Pons (tissue), 1 donor: Measurements from ENCODE around the gene ASH1L.
"Not testable (repeated sequence)": the region's sequence is repeated elsewhere in the genome, so short reads cannot be mapped to it uniquely, and the experiment has no call there.

ENCODE experiments used
- DNase-seq: peaks from one replicate; pipeline ENCODE4 v3.0.0-alpha.2; 2016; ENCODE audit warnings: low spot score

The ASH1L gene

DNA sequence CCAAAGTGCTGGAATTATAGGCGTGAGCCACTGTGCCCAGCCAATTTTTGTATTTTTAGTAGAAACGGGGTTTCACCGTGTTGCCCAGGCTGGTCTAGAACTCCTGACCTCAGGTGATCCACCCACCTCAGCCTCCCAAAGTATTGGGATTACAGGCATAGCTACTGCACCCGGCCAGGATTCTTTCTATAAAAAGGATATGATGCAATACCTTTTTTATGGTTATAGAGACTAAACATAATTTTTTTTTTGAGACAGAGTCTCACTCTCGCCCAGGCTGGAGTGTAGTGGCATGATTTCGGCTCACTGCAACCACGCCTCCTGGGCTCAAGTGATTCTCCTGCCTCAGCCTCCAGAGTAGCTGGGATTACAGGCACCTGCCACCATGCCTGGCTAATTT, 233.7 kb downstream of the ASH1L start:
- not testable (repeated sequence) for DNase-seq

DNA sequence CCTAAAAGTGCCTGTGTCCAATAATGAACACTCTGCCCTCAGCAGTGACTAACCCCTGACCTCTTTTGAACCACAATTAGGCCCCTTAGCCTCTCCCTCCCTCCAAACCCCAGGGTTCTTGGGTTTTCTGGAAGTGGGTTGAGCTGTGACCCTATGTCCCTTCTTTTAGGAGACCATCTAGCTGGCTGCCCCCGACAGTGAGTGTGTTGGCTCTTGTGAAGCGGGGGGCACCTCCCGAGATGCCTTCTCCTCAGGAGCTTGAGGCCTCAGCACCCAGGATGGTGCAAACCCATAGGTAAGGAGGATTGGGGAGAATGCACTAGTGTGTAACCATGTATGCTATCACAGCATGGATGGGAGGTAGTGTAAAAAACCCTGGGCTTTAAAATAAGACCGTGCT, 234.6 kb downstream of the ASH1L start:
- no peak for DNase-seq

DNA sequence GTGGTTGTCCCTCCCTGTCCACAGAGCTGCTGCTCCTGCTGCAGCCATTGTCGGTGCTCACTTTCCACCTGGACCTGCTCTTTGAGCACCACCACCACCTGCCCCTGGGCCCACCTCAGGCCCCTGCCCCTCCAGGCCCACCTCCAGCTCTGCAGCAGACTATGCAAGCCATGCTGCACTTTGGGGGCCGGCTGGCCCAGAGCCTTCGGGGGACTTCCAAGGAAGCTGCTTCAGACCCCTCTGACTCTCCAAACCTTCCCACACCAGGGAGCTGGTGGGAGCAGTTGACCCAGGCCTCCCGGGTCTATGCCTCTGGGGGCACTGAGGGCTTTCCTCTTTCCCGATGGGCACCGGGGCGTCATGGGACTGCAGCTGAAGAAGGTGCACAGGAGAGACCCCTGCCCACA, 236.0 kb downstream of the ASH1L start:
- no peak for DNase-seq

DNA sequence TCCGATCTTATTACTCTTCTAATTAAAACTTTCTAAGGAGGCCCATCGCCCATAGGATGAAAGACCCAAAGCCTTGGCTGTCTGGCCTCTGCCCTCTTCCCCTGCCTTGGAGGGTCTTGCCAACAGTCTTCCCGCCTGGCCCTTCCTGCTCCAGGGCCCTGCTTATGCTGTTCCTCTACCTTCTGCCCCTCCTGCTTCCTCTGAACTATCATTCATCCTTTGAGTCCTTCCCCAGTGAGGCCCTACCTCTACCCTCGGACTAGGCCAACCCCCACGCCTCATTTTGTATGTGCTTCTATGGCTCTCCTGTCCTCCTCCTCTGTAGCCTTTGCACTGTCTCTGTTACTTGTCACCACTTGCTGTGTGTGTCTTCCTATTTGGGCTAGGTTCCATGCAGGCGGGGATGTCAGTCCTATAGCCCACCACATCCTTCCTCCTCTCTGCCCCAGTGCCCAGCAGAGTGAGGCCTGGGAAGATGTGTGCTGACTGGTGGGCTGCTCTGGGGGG, 236.5 kb downstream of the ASH1L start:
- no peak for DNase-seq

DNA sequence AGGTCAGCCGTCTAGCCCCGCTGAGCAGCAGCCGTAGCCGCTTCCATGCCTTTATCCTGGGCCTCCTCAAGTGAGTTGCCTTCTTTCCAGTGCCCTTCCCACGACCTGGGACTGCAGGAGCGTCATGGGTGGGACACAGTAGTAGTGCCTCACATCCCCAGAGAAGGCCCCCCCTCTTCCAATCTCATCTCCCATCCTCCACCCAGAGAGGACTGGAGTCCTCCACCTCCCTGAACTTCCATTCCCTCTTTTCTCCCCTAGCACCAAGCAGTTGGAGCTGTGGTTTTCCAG, 237.1 kb downstream of the ASH1L start:
- no peak for DNase-seq

DNA sequence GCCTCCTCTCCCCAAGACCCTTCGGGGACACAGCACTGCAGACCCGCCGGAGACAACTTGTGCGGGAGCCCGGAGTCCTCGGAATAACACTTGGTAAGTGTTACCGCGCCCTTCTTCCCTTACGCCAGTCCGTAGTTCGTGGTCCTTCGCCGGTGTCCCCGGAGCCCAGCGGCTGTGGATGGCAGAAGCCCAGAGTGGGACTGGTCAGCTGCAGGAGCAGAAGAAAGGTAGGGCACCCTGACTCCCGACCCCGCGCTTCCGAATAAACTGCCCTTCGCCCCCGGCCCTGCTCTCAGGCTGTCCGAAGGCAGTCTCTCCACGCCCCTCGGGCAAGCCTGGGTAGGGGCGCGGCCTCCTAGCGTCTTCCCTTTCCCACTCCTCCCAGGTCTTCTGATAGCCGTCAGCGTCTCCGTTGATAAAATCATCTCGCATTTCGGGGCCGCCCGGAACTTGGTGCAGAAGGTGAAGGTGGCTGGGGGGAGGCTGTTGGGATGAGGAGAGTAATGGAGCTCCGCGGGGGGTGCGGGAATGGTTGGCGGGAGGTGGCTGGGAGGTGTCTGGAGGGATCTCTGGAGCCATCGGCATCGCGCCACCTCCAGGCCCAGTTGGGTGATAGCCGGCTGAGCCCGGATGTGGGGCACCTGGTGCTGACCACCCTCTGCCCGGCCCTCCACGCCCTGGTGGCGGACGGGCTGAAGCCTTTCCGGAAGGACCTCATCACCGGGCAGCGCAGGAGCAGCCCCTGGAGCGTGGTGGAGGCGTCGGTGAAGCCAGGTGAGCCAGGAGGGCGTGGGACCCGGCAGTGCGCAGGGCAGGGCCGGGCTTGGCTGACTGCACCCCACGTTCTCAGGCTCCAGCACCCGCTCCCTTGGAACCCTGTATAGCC, 237.6 kb downstream of the ASH1L start:
- DNase-seq: no peak

DNA sequence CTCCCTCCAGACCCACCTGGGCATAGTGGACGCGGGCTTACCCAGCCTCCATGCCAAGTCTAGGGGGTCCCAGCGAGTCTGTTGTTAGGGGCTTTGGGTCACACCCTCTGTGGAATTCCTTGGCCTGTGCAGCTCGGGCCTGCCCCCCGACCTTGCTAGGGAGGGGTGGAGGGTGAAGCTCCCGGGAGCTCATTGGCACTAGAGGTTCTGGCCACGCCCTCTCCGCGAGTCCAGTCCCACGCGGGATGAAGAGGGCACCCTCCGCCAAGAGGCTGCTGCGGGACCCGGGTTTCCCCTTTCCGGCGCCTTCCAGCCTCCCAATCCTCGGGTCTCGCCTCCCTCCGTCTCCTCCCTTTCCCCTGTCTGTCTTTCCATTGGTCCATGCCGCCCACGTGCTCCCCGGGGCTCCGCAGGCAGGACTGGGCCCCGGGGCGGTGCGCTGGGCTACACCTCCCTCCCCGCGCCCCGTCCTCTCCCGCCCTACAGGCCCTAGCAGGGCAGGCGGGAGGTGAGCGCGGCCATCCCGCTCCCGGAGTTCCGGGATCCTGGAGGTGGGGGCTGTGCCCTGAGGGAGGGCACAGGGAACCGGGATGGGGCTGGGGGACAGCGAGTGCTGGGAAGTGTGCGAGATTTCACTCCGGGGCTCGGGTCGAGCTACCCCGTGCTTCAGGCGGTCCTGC, 238.4 kb downstream of the ASH1L start:
- DNase-seq: peak; percentile 95

DNA sequence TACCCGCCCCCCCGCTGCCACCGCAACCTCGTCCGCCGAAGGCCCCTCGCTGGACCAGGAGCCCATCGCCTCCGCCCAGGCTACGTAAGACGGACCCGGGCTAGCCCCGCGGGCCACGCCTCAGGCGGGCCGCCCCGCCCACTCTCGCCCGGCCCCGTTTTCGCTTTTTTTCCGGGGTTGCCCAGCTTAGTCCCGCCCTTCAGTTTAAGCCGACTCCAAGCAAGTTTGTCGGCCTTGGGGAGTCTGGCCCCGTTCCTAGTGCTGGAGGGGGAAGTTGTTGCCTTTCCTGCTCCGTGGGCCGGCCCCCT, 238.9 kb downstream of the ASH1L start:
- peak; percentile 81 for DNase-seq

DNA sequence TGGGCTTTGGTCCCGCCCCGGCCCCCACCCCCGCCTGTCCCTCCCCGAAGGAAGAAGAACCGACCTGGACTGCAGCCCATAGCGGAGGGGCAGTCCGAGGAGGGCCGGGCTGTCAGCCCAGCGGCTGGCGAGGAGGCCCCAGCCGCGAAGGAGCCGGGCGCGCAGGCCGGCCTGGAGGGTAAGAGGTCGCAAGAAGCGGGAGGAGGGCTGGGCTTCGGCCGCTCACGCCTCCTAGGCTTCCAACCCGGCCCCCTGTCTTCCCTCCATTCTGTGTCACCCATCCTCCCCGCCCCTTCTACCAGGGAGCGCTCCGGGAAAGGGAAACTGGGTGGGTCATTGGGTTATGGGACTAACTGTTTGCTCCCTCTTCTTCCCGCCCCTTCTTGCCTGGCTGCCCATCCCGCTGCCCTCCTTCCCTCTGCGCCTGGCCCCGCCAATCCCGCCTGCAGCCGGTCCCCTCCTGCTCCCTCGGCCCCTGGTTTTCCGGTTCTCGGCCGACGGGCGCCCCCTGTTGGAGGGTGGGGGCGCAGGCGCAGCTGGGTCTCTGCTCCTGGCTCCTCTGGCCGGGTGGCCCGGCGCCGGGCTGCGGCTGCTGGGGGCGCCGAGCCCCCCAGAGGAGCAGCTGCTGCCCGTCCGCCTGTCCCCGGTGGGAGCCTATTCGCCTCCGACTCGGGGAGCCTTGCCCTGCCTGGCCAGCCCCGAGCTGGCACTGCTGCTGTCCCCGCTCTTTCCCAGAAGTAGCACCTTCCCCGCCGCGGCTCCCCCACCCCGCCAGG, 239.5 kb downstream of the ASH1L start:
- DNase-seq: peak; percentile 84

DNA sequence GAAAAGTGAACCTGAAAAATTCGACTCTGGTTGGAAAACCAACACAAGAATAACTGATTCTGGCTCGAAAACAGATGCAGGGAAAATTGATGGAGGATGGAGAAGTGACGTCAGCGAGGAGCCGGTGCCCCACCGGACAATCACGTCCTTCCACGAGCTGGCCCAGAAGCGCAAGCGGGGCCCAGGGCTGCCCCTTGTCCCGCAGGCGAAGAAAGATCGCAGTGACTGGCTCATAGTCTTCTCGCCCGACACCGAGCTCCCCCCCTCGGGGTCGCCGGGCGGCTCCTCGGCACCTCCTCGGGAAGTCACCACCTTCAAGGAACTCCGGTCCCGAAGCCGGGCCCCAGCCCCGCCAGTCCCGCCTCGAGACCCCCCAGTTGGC, 240.0 kb downstream of the ASH1L start:
- no peak for DNase-seq

DNA sequence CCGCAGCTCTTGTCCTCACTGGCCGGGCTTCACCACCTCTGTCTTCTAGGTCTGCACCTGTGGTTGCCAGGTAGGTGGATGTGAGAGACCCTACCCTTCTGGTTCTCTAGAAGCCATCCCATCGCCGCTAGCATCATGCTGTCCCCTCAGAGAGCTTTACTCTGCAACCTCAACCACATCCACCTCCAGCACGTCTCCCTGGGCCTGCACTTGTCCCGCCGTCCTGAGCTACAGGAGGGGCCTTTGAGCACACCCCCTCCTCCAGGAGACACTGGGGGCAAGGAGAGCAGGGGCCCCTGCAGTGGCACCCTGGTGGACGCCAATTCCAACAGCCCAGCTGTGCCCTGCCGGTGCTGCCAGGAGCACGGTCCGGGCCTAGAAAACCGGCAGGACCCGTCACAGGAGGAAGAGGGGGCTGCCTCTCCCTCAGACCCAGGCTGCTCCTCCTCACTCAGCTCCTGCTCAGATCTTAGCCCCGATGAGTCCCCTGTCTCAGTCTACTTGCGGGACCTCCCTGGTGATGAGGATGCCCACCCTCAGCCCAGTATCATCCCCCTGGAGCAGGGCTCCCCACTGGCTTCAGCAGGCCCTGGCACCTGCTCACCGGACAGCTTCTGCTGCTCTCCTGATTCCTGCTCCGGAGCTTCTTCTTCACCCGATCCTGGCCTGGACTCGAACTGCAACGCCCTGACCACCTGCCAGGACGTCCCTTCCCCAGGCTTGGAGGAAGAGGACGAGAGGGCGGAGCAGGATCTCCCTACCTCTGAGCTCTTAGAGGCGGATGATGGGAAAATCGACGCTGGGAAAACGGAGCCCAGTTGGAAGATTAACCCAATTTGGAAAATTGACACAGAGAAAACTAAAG, 240.7 kb downstream of the ASH1L start:
- DNase-seq: no peak

DNA sequence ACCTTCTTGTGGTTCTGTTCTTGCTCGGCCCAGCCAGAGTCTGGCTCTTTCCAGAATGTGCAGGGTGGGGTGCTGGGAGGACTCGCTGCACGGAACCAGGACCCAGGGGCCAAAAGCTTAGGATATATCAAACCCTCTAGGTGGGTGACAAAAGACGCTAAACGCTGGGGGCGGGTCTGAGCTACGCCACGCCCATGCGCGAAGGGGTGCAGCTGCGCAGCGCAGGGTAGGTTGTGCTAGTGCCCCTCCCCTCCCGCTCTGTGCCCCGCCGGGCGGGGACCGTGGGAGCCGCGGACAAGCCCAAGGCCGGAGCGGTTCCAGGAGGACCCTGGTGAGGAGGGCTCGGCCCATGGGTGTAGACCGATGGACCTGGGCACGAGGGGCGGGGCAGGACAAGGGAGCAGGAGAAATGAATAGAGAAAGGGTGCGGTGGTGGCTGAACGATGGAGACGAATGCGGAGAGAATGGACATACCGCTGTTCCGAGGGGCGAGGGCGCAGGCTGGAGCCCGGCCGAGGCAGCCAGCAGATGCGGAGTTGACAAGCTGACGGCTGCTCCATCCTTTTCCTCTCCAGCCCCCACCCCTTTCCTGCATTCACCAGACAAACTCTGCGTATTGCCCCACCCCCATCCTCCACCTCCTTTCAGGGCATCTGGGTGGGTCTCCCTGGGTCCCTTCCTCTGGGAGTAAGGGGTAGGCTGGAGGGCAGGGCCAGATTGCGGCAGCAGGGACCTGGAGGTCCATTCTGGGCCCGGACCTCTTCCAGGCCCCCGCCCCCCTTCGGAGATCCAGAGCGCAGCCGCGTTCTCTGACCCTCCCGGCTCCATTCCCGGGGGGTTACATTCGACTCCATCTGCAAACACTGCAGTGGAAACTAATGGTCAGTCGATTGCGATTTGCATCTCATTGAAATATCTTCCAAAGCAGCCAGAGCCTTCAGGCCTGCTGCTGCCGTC, 241.7 kb downstream of the ASH1L start, which contains the start of gene RUSC1:
RUSC1 (plus strand) TSS at position 234 of the 957 bp plus-strand sequence. CDS start 880 bp downstream, outside the sequence.
- peak; percentile 58 for DNase-seq

DNA sequence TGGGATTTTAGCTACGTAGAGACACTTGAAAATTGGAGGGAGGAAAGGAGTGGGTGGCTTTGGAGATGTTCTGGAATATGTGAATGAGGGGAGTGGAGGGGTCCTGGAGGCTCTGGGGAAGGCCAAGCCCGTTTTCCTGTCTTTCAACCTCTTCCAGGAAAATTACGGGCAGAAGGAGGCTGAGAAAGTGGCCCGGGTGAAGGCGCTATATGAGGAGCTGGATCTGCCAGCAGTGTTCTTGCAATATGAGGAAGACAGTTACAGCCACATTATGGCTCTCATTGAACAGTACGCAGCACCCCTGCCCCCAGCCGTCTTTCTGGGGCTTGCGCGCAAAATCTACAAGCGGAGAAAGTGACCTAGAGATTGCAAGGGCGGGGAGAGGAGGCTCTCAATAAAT, 242.4 kb downstream of the ASH1L start:
- DNase-seq: no peak

DNA sequence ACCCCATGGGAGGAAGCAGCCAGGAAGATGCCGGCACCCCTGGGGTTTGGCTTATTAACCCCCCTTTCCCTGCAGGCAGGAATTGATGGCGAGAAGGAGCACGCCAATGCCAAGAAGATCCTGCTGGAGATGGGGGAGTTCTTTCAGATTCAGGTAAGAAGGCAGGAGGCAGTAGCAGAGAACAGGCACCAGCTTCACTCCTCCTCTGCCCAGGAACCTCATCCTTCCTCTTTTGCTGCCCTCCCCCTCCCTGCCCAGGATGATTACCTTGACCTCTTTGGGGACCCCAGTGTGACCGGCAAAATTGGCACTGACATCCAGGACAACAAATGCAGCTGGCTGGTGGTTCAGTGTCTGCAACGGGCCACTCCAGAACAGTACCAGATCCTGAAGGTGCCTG, 243.1 kb downstream of the ASH1L start:
- no peak for DNase-seq

DNA sequence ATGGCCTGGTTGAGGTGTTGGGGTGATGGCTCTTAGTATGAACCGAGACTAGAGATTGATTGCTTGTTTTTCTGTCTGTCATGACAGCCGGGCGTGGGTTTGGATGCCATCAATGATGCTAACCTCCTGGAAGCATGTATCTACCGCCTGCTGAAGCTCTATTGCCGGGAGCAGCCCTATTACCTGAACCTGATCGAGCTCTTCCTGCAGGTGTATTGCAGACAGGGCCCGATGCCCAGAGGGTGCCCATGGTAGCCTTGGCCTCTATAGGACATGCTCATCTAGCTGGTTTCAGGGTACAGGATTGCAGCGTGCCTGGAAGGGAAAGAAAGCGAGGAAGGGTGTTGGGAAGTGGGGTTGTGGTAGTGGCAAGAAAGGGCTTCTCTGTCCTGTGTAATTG, 244.5 kb downstream of the ASH1L start:
- DNase-seq: no peak

DNA sequence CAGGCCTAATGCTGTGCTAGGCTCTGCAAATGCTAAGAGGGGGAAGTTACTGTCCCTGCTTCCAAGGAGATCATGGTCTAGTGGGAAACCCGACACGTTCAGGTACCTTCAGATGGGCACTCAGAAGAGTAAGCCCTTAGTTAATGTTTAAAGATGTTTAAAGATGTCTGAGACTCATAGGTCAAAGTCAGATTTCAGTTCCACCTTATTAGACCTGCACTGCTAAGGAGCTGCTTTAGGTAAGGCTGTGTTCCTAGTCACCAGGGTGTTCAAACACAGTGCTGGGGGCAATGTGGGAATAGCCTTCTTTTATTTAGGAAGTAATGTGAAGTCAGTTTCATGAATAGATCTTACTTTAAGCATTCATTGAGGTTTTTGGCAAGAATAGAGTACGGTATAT, 245.7 kb downstream of the ASH1L start:
- DNase-seq: no peak

DNA sequence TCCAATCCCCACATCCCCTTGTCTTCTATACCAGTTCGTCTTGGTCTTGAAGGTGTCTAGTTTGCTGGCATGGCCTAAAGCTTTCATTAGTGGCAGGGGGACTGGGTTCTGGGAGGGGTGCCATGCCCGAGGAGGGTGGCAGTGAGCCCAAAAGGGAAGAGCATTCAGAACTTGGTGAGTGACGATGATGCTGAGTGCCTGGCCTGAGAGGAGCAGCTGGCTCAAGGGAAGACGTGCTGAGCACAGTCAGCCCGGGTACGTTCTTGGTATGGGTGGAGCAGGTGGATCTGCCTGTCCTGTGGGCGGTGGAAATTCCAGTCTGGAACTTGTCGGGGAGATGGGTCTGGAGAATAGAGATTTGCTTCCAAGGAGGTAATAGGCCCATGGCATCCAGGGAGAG, 249.3 kb downstream of the ASH1L start:
- DNase-seq: no peak

DNA sequence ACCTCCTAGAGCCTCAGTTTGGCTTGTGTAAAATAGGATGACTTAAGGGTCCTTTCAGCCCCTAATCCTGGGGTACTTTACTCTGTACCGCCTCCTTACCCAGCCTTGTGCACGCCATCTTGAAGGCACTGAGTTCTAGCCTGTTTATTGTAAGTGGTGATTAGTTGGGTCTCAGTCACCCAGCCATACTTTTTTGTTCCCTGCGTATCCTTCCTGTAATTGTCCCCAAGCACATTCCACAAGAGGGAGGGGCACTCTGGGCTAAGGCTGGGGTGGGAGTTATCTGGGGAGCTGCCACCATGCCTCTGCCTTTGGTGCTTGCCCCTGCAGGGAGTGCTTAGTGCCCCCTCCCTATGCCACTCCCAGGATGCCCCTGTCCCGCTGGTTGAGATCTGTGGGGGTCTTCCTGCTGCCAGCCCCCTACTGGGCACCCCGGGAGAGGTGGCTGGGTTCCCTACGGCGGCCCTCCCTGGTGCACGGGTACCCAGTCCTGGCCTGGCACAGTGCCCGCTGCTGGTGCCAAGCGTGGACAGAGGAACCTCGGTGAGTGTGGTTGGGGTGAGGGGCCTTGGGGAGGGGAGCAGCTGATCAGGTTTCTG, 253.1 kb downstream of the ASH1L start:
- no peak for DNase-seq

DNA sequence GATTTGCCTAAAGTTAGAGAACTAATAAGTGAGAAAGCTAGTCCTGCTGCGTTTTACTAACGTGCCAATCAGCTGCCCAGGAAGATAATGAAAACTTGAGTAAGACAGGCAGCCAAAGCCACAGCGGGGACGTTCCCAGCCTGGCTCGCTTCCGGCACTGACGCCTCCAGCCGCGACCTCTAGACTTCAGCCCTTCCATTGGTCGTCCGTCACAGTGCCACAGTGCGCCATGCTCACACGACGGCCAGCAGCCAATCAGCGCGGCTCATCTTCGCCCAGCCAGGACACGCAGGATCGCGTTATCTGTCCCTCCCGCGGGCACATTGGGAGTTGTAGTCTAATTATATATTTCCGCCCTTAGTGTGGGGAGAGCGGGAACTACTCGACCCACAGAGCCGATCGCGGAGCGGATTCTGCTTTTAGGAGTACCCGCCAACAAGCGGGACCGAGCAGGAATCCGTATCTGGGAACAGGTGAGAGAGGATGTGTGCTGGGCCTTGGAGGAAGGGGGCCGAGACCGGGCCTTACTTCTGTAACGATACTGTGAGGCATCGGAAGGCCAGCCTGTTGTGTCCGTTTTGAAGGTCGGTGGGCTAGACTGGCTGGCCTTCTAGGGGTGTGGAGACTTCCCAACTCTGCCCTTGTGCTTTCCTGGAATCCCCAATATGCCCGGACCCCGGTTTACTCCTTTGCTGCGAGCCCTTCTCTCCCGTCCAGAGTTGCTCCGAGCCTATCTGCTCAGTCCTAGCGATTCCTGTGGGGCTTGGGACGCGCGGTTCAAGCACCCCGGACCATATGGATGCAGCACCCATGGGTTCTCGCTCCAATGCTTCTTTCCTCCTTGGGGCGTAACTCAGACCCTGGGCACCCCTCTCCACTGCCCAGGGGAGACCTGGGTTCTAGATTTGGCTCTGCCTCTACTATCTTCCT, 253.8 kb downstream of the ASH1L start, which contains the start of gene FDPS:
FDPS (plus strand) TSS at position 374 of the 930 bp plus-strand sequence. CDS start 924 bp downstream, outside the sequence.
- DNase-seq: peak; percentile 99
